Ishikawa (cell line): ENCODE data around the gene NACA.

Experiments
- CEBPB ChIP-seq: IDR thresholded peaks from 2 replicates; pipeline ENCODE4 v1.6.1; 2012
- CREB1 ChIP-seq: IDR thresholded peaks from 2 replicates; pipeline ENCODE4 v1.6.1; 2012; ENCODE audit warnings: low read depth
- EGR1 ChIP-seq: IDR thresholded peaks from 2 replicates; pipeline ENCODE4 v1.6.1; 2012
- EP300 ChIP-seq: IDR thresholded peaks from 2 replicates; pipeline ENCODE4 v1.6.1; 2012; ENCODE audit warnings: borderline replicate concordance
- FOXM1 ChIP-seq: IDR thresholded peaks from 2 replicates; pipeline ENCODE4 v1.6.1; 2012; ENCODE audit warnings: low read depth, borderline replicate concordance
- NFIC ChIP-seq: IDR thresholded peaks from 2 replicates; pipeline ENCODE4 v1.6.1; 2012
- RAD21 ChIP-seq: IDR thresholded peaks from 2 replicates; pipeline ENCODE4 v1.6.1; 2012; ENCODE audit warnings: low read depth
- TAF1 ChIP-seq: IDR thresholded peaks from 2 replicates; pipeline ENCODE4 v1.6.1; 2012; ENCODE audit warnings: low read depth, mild to moderate bottlenecking
- TCF12 ChIP-seq: IDR thresholded peaks from 2 replicates; pipeline ENCODE4 v1.6.1; 2012; ENCODE audit warnings: low read depth
- TEAD4 ChIP-seq: IDR thresholded peaks from 2 replicates; pipeline ENCODE4 v1.6.1; 2012
- YY1 ChIP-seq: IDR thresholded peaks from 2 replicates; pipeline ENCODE4 v1.6.1; 2012; ENCODE audit warnings: low read depth
- ZBTB7A ChIP-seq: IDR thresholded peaks from 2 replicates; pipeline ENCODE4 v1.6.1; 2012; ENCODE audit warnings: low read depth
- TF ChIP-seq, protein P1 (sequence below): IDR thresholded peaks from 2 replicates; pipeline ENCODE4 v1.6.1; 2012
- TF ChIP-seq, protein P2 (sequence below): IDR thresholded peaks from 2 replicates; pipeline ENCODE4 v1.6.1; 2012; ENCODE audit warnings: low read depth, mild to moderate bottlenecking
- TF ChIP-seq, protein P3 (sequence below): IDR thresholded peaks from 2 replicates; pipeline ENCODE4 v1.6.1; 2012

NACA gene

DNA sequence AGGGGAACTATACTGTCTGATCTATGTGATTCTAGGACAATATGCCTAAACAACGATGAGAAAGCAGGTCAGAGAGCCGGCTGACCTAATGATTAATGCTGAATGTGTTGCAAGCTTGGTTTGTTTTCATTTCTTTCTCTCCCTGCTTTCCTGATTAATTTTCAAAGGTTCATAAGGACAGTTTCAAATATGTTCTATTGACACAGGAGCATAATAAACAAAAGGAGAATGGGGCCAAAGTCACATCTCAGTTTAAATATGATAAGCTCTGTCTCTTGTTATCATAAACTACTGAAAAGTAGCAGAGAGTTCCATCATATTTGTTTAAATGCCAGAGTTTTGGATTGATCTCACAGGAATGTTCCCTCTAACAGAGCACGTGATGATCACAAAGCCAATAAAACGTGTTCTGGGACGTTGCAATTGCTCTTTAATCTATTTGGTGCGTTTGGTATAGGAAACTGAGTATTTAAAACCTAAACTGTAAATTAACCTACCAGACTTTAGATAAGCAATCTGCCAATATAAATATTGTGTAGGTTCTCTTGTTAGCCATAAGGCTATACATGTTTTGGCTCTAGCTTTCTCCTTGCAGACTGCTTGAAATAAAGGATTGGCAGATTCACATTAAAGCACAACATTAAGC is 34.3 kb upstream of the NACA start:
- TF ChIP-seq NFIC (no peak), FOXM1 (no peak), TEAD4 (no peak), TAF1 (no peak), RAD21 (no peak)

DNA sequence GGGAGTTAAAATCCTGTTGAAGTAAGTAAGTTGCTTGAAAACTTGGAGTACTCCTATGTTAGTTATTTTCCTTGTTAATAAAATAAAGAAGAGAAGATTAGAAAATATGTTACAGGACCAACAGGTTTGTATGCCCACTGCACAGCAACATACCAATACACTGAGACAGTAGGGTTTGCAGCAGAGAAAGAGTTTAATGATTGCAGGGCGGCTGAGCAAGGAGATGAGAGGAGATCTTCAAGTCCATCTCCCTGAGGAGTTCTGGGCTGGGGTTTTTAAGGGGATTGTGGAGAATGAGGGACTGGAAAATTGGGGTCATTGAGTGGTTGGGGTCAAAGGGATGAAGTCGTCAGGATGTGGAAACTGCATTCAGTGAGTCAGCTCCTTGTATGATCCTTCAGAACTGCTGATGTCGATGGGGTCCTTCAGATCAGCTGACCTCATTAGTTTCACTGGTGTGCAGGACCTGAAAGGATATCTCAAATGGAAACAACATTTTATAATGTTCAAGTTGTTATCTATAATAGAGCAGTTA is 33.7 kb upstream of the NACA start:
- TF ChIP-seq TAF1 (no peak), EGR1 (no peak), FOXM1 (no peak), EP300 (no peak), NFIC (no peak), CREB1 (no peak)
- TF ChIP-seq, protein P1, sequence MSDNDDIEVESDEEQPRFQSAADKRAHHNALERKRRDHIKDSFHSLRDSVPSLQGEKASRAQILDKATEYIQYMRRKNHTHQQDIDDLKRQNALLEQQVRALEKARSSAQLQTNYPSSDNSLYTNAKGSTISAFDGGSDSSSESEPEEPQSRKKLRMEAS: no peak

DNA sequence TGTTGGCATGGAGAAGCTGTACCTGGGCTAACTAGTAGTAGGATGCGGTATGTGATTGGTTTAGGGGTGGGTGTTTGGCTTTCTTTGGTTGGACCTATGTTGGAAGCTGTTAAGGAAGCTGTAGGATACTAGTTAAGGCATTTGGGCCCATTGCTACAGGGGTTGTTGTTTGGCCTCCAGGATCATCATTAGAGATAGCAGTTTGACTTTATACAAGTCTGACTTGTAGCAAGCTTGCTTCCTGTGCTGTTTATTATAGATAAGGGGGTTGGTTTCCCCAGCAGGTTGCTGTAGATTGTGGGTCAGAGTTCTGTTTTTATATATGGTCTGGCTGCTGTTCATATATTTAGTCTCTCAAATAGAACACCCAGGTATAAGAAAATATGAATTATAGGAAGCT is 28.5 kb upstream of the NACA start:
- TF ChIP-seq TCF12: no peak
- TF ChIP-seq CREB1: no peak
- TF ChIP-seq, protein P2, sequence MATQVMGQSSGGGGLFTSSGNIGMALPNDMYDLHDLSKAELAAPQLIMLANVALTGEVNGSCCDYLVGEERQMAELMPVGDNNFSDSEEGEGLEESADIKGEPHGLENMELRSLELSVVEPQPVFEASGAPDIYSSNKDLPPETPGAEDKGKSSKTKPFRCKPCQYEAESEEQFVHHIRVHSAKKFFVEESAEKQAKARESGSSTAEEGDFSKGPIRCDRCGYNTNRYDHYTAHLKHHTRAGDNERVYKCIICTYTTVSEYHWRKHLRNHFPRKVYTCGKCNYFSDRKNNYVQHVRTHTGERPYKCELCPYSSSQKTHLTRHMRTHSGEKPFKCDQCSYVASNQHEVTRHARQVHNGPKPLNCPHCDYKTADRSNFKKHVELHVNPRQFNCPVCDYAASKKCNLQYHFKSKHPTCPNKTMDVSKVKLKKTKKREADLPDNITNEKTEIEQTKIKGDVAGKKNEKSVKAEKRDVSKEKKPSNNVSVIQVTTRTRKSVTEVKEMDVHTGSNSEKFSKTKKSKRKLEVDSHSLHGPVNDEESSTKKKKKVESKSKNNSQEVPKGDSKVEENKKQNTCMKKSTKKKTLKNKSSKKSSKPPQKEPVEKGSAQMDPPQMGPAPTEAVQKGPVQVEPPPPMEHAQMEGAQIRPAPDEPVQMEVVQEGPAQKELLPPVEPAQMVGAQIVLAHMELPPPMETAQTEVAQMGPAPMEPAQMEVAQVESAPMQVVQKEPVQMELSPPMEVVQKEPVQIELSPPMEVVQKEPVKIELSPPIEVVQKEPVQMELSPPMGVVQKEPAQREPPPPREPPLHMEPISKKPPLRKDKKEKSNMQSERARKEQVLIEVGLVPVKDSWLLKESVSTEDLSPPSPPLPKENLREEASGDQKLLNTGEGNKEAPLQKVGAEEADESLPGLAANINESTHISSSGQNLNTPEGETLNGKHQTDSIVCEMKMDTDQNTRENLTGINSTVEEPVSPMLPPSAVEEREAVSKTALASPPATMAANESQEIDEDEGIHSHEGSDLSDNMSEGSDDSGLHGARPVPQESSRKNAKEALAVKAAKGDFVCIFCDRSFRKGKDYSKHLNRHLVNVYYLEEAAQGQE: no peak
- no peak for TF ChIP-seq TEAD4
- TF ChIP-seq RAD21: no peak
- TF ChIP-seq FOXM1: no peak
- no peak for TF ChIP-seq ZBTB7A
- no peak for TF ChIP-seq YY1

DNA sequence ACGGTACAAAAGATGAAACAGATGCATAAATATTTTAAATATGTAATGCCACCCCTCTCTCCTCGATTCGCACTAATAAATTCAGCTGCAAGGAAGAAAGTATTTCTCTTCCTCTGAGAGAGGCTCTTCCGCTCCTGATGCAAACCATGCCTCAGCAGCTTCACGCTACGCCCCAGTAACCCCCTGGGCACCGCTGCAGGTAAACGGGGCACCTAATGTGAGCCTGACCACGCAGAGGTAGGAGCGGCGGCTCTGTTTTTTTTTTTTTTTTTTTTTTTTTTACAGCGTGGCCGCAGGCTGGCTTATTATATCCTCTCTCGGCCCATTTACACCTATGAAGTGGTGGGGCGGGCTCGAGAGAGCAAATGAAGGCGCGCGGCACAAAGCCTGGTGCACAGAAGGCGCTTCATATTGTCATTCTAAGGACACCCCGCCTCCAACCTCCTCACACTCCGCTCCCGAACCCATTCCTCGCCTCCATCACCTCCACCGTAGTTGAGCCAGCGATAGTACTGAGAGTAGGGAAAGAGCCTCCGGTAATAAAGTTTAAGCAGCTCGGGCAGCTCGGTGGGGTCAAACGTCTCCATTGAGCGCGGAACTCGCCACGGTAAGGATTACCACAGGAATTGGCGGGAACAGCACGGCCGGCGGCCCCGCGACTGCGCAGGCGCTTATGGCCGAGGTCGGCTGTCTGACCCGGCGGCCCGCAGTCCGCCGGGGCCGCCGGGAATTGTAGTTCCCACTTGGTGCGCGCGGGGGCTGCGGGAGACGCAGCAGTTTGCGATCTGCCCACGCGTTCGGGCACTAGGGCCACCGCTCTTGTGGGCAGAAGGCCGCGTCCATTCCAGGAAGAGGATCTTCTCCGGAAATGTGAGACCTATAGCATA is 26.9 kb upstream of the NACA start, which contains the start of gene PRIM1:
Gene PRIM1 (minus strand): TSS at position 612 of the 887 bp plus-strand sequence. CDS start 25 bp downstream, at position 587.
- TF ChIP-seq TEAD4 (no peak; the same call in 1 of the 2 replicates), FOXM1 (no peak), YY1 (peak; percentile 80), ZBTB7A (no peak), TAF1 (peak; percentile 82), CREB1 (0 out of 2 replicates have a peak, but pooled peaks have one; percentile 6), RAD21 (no peak), EGR1 (peak; percentile 95), NFIC (0 out of 2 replicates have a peak, but pooled peaks have one; percentile 24), TCF12 (peak; percentile 66; the same call in 1 of the 2 replicates)
- TF ChIP-seq, protein P1: peak; percentile 93
- TF ChIP-seq, protein P2: no peak
- TF ChIP-seq, protein P3, sequence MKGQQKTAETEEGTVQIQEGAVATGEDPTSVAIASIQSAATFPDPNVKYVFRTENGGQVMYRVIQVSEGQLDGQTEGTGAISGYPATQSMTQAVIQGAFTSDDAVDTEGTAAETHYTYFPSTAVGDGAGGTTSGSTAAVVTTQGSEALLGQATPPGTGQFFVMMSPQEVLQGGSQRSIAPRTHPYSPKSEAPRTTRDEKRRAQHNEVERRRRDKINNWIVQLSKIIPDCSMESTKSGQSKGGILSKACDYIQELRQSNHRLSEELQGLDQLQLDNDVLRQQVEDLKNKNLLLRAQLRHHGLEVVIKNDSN: no peak

DNA sequence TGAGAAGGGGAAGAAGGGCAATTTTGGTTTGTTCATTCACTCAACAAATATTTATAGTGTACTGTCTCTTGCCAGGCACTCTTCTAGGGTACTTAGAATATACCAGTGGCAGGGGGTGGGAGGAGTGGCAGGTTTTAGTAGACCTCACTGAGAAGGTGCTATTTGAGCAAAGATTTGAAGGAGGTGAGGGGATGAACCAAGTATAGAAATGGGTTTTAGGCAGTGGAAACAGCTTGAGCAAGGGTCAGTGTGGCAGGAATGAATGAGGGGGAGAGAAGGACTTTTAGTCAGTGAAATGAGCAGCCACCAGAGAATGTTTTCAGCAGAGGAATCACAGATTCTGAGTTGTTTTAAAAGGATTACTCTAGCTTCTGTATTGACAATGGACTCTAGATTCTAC is 24.8 kb upstream of the NACA start:
- no peak for TF ChIP-seq FOXM1
- TF ChIP-seq TEAD4: no peak
- no peak for TF ChIP-seq TCF12
- no peak for TF ChIP-seq CEBPB
- TF ChIP-seq RAD21: no peak
- no peak for TF ChIP-seq YY1

DNA sequence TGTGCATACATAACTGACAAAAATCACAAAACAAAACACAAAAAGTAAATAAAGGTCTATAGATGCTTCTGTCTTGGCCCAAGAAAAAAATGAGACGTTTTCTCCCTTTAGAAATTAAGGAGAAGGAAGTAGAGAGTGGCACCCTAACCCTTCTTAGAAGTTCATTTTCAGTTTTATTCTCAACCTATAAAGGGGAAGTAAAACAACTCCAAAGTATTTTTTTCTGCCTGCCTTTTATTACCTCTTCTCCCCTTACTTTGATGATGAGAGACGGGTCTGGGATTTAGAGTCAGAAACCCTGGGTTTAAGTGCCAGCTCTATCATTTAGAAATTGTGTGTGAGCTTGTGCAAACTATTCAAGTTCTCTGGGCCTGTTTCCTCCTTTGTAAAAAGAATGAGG is 24.3 kb upstream of the NACA start:
- no peak for TF ChIP-seq FOXM1
- TF ChIP-seq, protein P3: no peak
